ENCODE data around the gene PTCHD4. TPM values are rescaled to one million over a fixed set of nuclear protein-coding genes. Genes with fewer than 3 reads are reported as not detected.
A peak's percentile ranks its signal among the peaks of the same experiment; 100 is the strongest.

The PTCHD4 gene
- total and polyA plus RNA-seq, 2 of the 13 experiments (the other 11 are each of a cell fraction or from before 2014, with no cell fraction given), result 28.4 to 32.9 TPM

- TF ChIP-seq REST (IDR thresholded peaks at IDR 0.05; ENCODE audit: borderline replicate concordance in 1 of 2, low read depth in 1 of 2, low read length in 2 of 2) (peak in 1 of 2 experiments; percentile 66; a peak in 1 of 4 replicates), ESRRA (CRISPR knock-in tag; IDR thresholded peaks at IDR 0.05; ENCODE audit: low read depth) (no peak), GATA4 (IDR thresholded peaks at IDR 0.05; ENCODE audit: borderline replicate concordance, low read depth) (no peak), FOXC1 (CRISPR knock-in tag; IDR thresholded peaks at IDR 0.05; ENCODE audit: borderline replicate concordance) (peak; percentile 73; the same call in 1 of the 2 replicates), ZNF496 (CRISPR knock-in tag; IDR thresholded peaks at IDR 0.05; ENCODE audit: insufficient replicate concordance) (no peak), ZFP1 (CRISPR knock-in tag; IDR thresholded peaks at IDR 0.05) (no peak), THAP11 (CRISPR knock-in tag; IDR thresholded peaks at IDR 0.05) (0 out of 2 replicates have a peak, but pooled peaks have one; percentile 51), GATAD2A (CRISPR knock-in tag; IDR thresholded peaks at IDR 0.05) (peak; percentile 90), ZBTB20 (CRISPR knock-in tag; IDR thresholded peaks at IDR 0.05; ENCODE audit: borderline replicate concordance, low read depth) (peak; percentile 42; the same call in 1 of the 2 replicates), ZSCAN21 (CRISPR knock-in tag; IDR thresholded peaks at IDR 0.05; ENCODE audit: borderline replicate concordance) (peak; percentile 33), ZNF709 (CRISPR knock-in tag; IDR thresholded peaks at IDR 0.05) (0 out of 2 replicates have a peak, but pooled peaks have one; percentile 32), ZBTB8A (CRISPR knock-in tag; IDR thresholded peaks at IDR 0.05; ENCODE audit: borderline replicate concordance, low read depth) (no peak), RXRB (CRISPR knock-in tag; IDR thresholded peaks at IDR 0.05; ENCODE audit: borderline replicate concordance) (peak; percentile 21; the same call in 1 of the 2 replicates), TERF1 (CRISPR knock-in tag; IDR thresholded peaks at IDR 0.05) (no peak), CTCF (CRISPR knock-in tag; IDR thresholded peaks at IDR 0.05) (0 out of 2 replicates have a peak, but pooled peaks have one; percentile 21), ZNF460 (CRISPR knock-in tag; IDR thresholded peaks at IDR 0.05; ENCODE audit: borderline replicate concordance) (no peak), HOXA5 (CRISPR knock-in tag; IDR thresholded peaks at IDR 0.05) (no peak), SATB2 (CRISPR knock-in tag; IDR thresholded peaks at IDR 0.05) (no peak), ZNF775 (CRISPR knock-in tag; IDR thresholded peaks at IDR 0.05; ENCODE audit: borderline replicate concordance) (no peak), ZNF292 (CRISPR knock-in tag; IDR thresholded peaks at IDR 0.05; ENCODE audit: borderline replicate concordance, low read depth) (peak; percentile 89; the same call in 1 of the 2 replicates), ARHGAP35 (CRISPR knock-in tag; IDR thresholded peaks at IDR 0.05; ENCODE audit: borderline replicate concordance) (no peak), MEF2D (CRISPR knock-in tag; IDR thresholded peaks at IDR 0.05) (0 out of 2 replicates have a peak, but pooled peaks have one; percentile 45), ZNF563 (CRISPR knock-in tag; IDR thresholded peaks at IDR 0.05) (no peak), HMG20A (CRISPR knock-in tag; IDR thresholded peaks at IDR 0.05; ENCODE audit: borderline replicate concordance) (peak; percentile 57; the same call in 1 of the 2 replicates), NR3C1 (CRISPR knock-in tag; IDR thresholded peaks at IDR 0.05) (no peak), NFYC (CRISPR knock-in tag; IDR thresholded peaks at IDR 0.05) (no peak)
These were observed at the start of gene PTCHD4 (continued) for GRCh38 chr6:48111143-48111506.

Measured in HepG2 (cell line).